Keratinocyte (primary cell): ENCODE data around the gene ZNF799. TPM values are rescaled to one million over a fixed set of nuclear protein-coding genes. Genes with fewer than 3 reads are reported as not detected.
"Not testable (repeated sequence)": the region's sequence is repeated elsewhere in the genome, so short reads cannot be mapped to it uniquely, and the experiment has no call there.

Experiments
- DNase-seq: peaks from one replicate; pipeline ENCODE4 v3.0.0-alpha.2; 2011; ENCODE audit warnings: low read depth, missing footprints, low spot score
- FAIRE-seq: peaks from 2 replicates; lab custom pipeline; 2011; peaks lifted over from hg19 to GRCh38; lab: Jason Lieb, UNC
- H2AFZ ChIP-seq: 2 replicates; pipeline ENCODE4 v1.6.0; 2012; ENCODE audit warnings: low read length, control low read depth, inconsistent platforms; ENCODE audit not compliant: control insufficient read depth
- H3K27ac ChIP-seq: 2 replicates; pipeline ENCODE4 v1.5.1; 2011; ENCODE audit warnings: low read length; ENCODE audit not compliant: control insufficient read depth, insufficient read depth
- H3K27me3 ChIP-seq: 3 replicates; pipeline ENCODE4 v1.6.0; 2011; ENCODE audit warnings: low read length; ENCODE audit not compliant: control insufficient read depth, insufficient read depth; ENCODE audit errors: extremely low read depth
- H3K36me3 ChIP-seq, 2 experiments: 2 replicates in 1 of 2; 3 replicates in 1 of 2; pipeline ENCODE4 v1.5.1; 2011; ENCODE audit warnings: low read length in 2 of 2, mild to moderate bottlenecking in 1 of 2; ENCODE audit not compliant: control insufficient read depth in 2 of 2, insufficient read depth in 2 of 2; ENCODE audit errors: extremely low read depth in 1 of 2
- H3K4me1 ChIP-seq: 3 replicates; pipeline ENCODE4 v1.5.1; 2011; ENCODE audit warnings: low read length; ENCODE audit not compliant: control insufficient read depth, insufficient read depth; ENCODE audit errors: extremely low read depth
- H3K4me2 ChIP-seq: 3 replicates; pipeline ENCODE4 v1.6.0; 2011; ENCODE audit warnings: low read depth, low read length; ENCODE audit not compliant: control insufficient read depth, insufficient read depth; ENCODE audit errors: extremely low read depth
- H3K4me3 ChIP-seq, 3 experiments: fragments of 200-600 bp in 1 of 3; sonication (generic) in 1 of 3; 2 replicates in 2 of 3; 3 replicates in 1 of 3; pipeline ENCODE4 v1.5.1; 2011 to 2016; ENCODE audit warnings: low read length in 3 of 3, mild to moderate bottlenecking in 3 of 3, control low read depth in 2 of 3, inconsistent platforms in 1 of 3, low read depth in 1 of 3, mixed read lengths in 1 of 3, mixed run types in 1 of 3, moderate library complexity in 1 of 3; ENCODE audit not compliant: control insufficient read depth in 2 of 3, insufficient read depth in 2 of 3; ENCODE audit errors: extremely low read depth in 1 of 3
- H3K79me2 ChIP-seq: 2 replicates; pipeline ENCODE4 v1.6.0; 2012; ENCODE audit warnings: low read length; ENCODE audit not compliant: control insufficient read depth, insufficient read depth
- H3K9ac ChIP-seq: 3 replicates; pipeline ENCODE4 v1.6.0; 2011; ENCODE audit warnings: low read length; ENCODE audit not compliant: control insufficient read depth, insufficient read depth; ENCODE audit errors: extremely low read depth
- H3K9me1 ChIP-seq: 3 replicates; pipeline ENCODE4 v1.6.0; 2011; ENCODE audit warnings: low read length; ENCODE audit not compliant: control insufficient read depth, insufficient read depth; ENCODE audit errors: extremely low read depth
- H3K9me3 ChIP-seq: 2 replicates; pipeline ENCODE4 v1.5.1; 2012; ENCODE audit warnings: low read depth, low read length; ENCODE audit not compliant: control insufficient read depth
- H4K20me1 ChIP-seq: 3 replicates; pipeline ENCODE4 v1.6.0; 2011; ENCODE audit warnings: low read length; ENCODE audit not compliant: control insufficient read depth, insufficient read depth; ENCODE audit errors: extremely low read depth
- CTCF ChIP-seq, 3 experiments: IDR thresholded peaks in 1 of 3; conservative IDR thresholded peaks in 1 of 3; optimal IDR thresholded peaks in 1 of 3; 2 replicates in 2 of 3; 3 replicates in 1 of 3; pipeline versions ENCODE3 to v1.5.1; 2011; ENCODE audit warnings: low read length in 3 of 3, mild to moderate bottlenecking in 3 of 3, moderate library complexity in 2 of 3, control low read depth in 1 of 3, inconsistent platforms in 1 of 3; ENCODE audit not compliant: insufficient read depth in 2 of 3; ENCODE audit errors: extremely low read depth in 1 of 3
- EZH2 ChIP-seq: IDR thresholded peaks from one replicate; pipeline ENCODE4 v1.6.1; 2012; ENCODE audit warnings: inconsistent platforms, mild to moderate bottlenecking, low read length, moderate library complexity
- dilution Hi-C: fragments of 300-500 bp; cut with MboI; formaldehyde crosslinking; loops from one replicate; pipeline ENCODE4 v1.7.0; 2020; ENCODE audit warnings: low sequenced_read_pairs; ENCODE audit not compliant: extremely low pct_ligation_motif_present
- polyA plus RNA-seq, 5 experiments: library from polyadenylated mRNA; depleted of rRNA in 3 of 5; stranded (reverse) in 3 of 5; stranded (forward) in 1 of 5; unstranded in 1 of 5; fragments of >200 nt; gene quantifications; 1 replicate in 1 of 5; 2 replicates in 3 of 5; 3 replicates in 1 of 5; pipeline versions ENCODE4 v1.2.1 to v1.2.3, GENCODE V29; 2011 to 2012; ENCODE audit warnings: missing spikeins in 2 of 5, low read depth in 1 of 5, low replicate concordance in 1 of 5

Gene ZNF799
- polyA plus RNA-seq, 1 donor (not counting 4 experiments of a cell fraction or from before 2014, with no cell fraction given) = 3.1 TPM

DNA sequence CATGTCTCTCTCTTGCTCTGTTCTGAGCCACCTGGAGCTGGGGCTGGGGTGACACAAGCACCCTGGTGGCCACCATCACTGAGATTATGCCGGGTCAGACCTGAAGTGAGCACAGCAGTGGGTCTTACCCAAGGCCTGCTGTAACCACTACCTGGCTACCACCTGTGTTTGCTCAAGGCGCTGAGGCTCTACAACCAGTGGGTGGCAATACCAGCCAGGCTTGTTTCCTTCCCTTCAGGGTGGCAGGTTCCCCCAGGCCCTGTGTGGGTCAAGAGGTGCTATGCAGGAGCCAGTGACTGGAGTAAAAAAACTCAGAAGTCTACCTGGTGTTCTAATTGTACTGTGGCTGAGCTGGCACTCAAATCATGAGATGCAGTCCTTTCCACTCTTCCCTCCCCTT is 47.7 kb upstream of the ZNF799 start:
- Histone ChIP-seq H3K79me2 (no peaks in the 10 kb centered on the region), H3K9me1 (no peaks in the 10 kb centered on the region), H2AFZ (no peak overlapping the region), H3K27me3 (no peaks in the 10 kb centered on the region), H3K9ac (no peak overlapping the region), H3K27ac (no peak overlapping the region), H3K9me3 (peaks cover 5% of the 10 kb centered on the region), H3K4me1 (no peaks in the 10 kb centered on the region), H4K20me1 (no peaks in the 10 kb centered on the region), H3K4me2 (no peak overlapping the region), H3K4me3 (no peak overlapping the region), H3K36me3 (no peaks in the 10 kb centered on the region)
- dilution Hi-C loops = no loop called here
- FAIRE-seq (no peak), DNase-seq (no peak)
- TF ChIP-seq CTCF (optimal IDR thresholded peaks at IDR 0.05 in 1 of 3, IDR thresholded peaks at IDR 0.05 in 1 of 3, conservative IDR thresholded peaks at IDR 0.05 in 1 of 3; ENCODE audit: extremely low read depth in 1 of 3, insufficient read depth in 2 of 3, low read length in 3 of 3) (no peak), EZH2 (no peak)

GRCh38 chr19:12440541-12441316 is 39.7 kb upstream of the ZNF799 start, which contains the start of gene ZNF443:
ZNF443 (minus strand) TSS chr19:12441021; CDS start chr19:12440914, 107 bp downstream.
- DNase-seq (peak; percentile 97), FAIRE-seq (peak; percentile 70)
- no peaks in the 10 kb centered on the region for H3K79me2 ChIP-seq
- H3K9me3 ChIP-seq = no peaks in the 10 kb centered on the region
- no peak for TF ChIP-seq CTCF (optimal IDR thresholded peaks at IDR 0.05 in 1 of 3, IDR thresholded peaks at IDR 0.05 in 1 of 3, conservative IDR thresholded peaks at IDR 0.05 in 1 of 3; ENCODE audit: extremely low read depth in 1 of 3, insufficient read depth in 2 of 3, low read length in 3 of 3)
- TF ChIP-seq EZH2 = no peak
- no peaks in the 10 kb centered on the region for H4K20me1 ChIP-seq
- H3K9me1 ChIP-seq = no peaks in the 10 kb centered on the region
- dilution Hi-C loops = no loop called here
- peak within 1 kb of the TSS; percentile 88 for H2AFZ ChIP-seq
- H3K9ac ChIP-seq = peak within 1 kb of the TSS; percentile 74
- H3K27me3 ChIP-seq = no peaks in the 10 kb centered on the region
- H3K36me3 ChIP-seq = no peaks in the 10 kb centered on the region
- peak within 1 kb of the TSS; percentile 31 for H3K27ac ChIP-seq
- H3K4me1 ChIP-seq = no peaks in the 10 kb centered on the region
- peak within 1 kb of the TSS; percentile 68 to 78 (median 70) for H3K4me3 ChIP-seq
- peak within 1 kb of the TSS; percentile 80 for H3K4me2 ChIP-seq

GRCh38 chr19:12439686-12440540 is 38.8 kb upstream of the ZNF799 start:
- Histone ChIP-seq H2AFZ (peak overlapping the region; percentile 88), H3K4me3 (peak overlapping the region; percentile 68 to 78 (median 70)), H3K4me2 (peak overlapping the region; percentile 80), H3K9ac (peak overlapping the region; percentile 74), H3K27ac (peak overlapping the region; percentile 31)
- H4K20me1 ChIP-seq, dilution Hi-C loops, H3K9me3 ChIP-seq, H3K27me3 ChIP-seq, H3K36me3 ChIP-seq, H3K4me1 ChIP-seq, H3K9me1 ChIP-seq, DNase-seq, H3K79me2 ChIP-seq, FAIRE-seq: not testable (repeated sequence)
